NCI-H774 (cell line): ENCODE measurements around the gene HSPB8.

Experiments
- DNase-seq: peaks from one replicate; lab custom pipeline; 2025; lab: John Stamatoyannopoulos, UW

HSPB8 gene

GRCh38 chr12:119171291-119171690 lies 7.4 kb upstream of the HSPB8 start:
- DNase-seq: no peak

- DNase-seq: no peak
These were observed 6.9 kb upstream of the HSPB8 start for GRCh38 chr12:119171691-119172425.

DNA sequence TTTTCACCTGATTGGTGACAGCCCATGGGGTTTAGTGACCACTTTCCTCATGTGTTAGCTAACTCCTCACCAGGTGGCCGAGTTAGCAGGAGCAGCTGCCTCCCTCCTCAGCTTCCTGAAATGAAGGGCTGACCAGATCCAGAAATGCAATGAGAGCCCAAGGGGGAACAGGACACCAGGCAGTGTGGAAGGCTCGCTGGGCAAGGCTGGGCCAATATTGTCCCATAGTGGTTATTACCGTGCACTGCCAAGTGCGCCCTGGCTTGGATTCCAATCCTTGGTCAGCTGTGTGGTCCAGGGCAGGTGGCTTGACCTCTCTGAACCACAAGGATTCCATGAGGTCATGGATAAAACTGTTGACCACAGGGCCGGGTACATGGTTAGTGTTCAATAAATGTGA lies 3.6 kb upstream of the HSPB8 start:
- DNase-seq: no peak

DNA sequence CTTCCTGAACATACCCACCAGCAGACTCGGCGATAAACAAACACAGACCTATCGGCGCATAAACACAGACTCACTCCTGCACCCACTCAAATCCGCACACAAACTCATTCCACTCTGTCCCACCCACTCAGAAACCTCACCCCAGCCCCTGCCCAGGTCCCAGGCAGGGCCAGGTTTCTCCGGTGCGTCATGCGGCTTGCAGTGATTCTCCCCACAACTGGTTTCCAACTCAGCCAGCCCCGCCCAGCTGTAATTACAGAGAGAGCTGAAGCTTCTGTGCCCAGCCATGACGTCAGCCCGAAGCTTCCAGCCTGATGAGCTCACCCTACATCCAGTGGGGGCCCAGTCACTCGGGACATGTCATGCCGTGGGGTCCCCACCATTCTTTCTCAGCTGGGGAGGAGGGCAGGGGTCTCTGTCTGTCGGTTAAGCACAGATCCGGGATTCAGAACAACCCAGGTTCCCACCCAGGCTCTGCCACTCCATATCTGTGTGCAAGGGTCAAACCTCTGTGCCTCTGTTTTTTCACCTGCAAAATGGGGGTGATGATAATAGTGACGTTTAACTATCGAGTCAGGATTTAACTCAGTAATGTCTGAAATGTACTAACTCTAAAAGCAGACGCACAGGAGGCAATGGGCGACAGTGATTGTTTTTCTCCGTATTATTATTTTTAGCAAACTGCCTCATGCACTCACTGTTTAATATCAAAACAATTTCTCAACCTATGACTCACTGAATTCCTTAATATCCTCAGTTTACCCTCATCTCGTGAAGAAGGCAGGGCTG lies 2.3 kb upstream of the HSPB8 start:
- DNase-seq: peak; percentile 84

DNA sequence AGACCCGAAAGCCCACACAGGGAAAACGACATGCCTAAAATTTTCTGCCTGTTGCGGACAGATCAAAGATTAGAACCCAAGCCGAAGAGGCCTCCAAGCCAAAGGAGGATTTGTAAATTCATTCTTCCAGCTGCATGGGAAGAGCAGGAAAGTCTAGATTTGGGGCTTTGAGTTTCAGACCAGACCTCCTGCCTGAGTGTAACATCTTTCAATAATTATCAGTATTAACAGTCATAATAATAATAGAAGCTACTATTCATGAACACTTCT lies 1.7 kb upstream of the HSPB8 start:
- no peak for DNase-seq

DNA sequence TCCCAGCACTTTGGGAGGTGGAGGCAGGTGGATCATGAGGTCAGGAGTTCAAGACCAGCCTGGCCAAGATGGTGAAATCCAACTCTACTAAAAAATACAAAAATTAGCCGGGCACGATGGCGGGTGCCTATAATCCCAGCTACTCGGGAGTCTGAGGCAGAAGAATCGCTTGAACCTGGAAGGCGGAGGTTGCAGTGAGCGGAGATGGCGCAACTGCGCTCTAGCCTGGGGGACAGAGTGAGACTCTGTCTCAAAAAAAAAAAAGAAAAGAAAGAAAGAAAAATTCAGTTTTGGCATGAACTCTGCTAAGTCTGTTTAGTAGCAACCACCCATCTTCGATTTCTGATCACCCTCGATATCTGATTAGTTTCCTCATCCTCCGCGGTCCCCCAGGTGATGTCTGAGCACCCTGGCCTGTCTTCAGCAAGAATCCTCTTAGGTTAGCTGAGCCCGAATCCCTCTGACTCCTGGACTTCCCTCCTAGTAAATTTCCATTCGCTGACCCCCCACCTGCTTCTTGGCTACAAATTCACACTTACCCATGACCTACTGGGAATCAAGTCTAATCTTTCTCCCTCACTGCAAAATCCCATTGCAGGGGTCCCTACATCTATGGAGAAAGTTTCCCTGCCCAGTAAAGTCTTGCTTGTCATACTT lies 879 bp upstream of the HSPB8 start:
- DNase-seq: no peak

- no peak for DNase-seq
These were observed 747 bp downstream of the HSPB8 start for GRCh38 chr12:119179335-119180021.

- DNase-seq: no peak
These were observed 1.8 kb downstream of the HSPB8 start for GRCh38 chr12:119180380-119181040.

- DNase-seq: no peak
These were observed 2.5 kb downstream of the HSPB8 start for GRCh38 chr12:119181202-119181601.

GRCh38 chr12:119181944-119182343 lies 3.2 kb downstream of the HSPB8 start:
- no peak for DNase-seq

DNA sequence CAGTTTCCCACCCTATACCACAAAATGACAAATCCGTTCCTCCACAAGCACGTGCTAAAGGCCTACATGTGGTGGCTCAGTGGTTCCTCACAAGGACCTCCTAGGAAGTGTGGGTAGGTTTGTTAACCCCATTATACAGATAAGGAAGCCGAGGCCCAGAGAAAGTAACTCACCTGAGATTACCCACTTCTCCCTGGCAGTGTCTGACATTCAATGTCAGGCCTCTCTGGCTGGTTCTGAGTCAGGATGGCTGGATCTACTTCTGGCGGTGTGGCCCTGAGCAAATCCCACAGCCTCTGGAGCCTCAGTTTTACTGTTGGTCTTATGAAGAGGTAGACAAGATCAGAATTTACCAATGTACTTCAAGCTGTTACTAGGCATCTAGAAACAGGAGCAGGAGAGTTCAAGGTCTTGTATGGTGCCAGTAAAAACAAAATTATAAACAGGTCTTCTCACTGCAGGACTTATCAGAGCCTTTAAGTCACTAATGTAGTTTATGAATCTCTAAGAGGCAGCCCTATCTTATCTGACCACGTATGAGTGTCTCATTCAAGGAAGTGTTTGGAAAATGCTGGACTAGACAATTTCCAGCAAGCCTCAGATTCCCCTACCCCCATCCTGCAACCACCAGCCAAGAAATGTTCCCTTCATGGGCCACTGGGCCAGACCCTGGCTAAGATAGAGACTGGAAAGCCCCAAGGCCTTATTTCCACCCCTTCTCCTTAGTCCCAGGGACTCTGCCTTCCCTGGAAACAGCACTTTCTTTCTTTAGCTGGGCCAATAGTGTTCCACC lies 4.2 kb downstream of the HSPB8 start:
- no peak for DNase-seq

- no peak for DNase-seq
These were observed 5.4 kb downstream of the HSPB8 start for GRCh38 chr12:119183942-119184695.

GRCh38 chr12:119195256-119195655 lies 16.5 kb downstream of the HSPB8 start:
- no peak for DNase-seq

GRCh38 chr12:119198440-119198839 lies 19.7 kb downstream of the HSPB8 start:
- DNase-seq: no peak

DNA sequence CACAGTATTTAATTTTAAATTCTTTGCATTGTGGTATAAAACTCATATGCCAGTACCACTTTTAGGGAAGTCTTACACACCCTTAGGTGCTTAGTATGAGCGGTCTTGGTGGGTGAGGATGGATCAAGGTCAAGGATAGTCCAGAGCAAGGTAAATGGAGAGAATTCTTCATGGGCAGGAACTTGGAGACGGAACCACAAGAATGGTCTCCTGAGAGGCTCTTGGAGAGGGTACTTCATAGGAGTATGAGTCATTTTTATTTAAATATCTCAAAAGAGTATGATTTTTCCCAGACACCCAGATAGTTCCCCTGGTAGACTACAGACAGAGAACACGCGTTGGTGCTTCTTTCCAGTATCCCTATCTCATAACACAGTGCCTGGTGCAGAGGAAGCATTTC lies 21.9 kb downstream of the HSPB8 start:
- no peak for DNase-seq

- peak; percentile 22 for DNase-seq
These were observed 23.2 kb downstream of the HSPB8 start for GRCh38 chr12:119201789-119202543.

DNA sequence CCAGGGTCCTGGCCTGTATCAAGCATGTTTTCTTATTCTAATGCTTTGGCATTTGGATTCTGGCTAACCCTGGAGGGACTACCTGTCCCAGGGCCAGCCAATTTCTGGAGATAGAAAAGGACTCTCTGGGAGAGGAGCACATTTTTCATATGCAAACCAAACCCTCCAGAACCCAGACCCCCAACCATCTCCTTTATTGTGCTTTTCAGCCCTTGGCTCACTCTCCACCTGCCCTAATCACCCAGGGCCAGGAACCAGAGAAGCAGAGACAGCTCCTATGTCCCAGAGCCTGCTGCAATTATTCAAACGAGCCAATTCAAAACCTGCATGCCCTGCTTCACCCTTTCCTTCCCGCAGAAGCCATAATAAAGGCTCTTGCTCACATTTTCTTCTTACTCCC lies 23.8 kb downstream of the HSPB8 start:
- no peak for DNase-seq

DNA sequence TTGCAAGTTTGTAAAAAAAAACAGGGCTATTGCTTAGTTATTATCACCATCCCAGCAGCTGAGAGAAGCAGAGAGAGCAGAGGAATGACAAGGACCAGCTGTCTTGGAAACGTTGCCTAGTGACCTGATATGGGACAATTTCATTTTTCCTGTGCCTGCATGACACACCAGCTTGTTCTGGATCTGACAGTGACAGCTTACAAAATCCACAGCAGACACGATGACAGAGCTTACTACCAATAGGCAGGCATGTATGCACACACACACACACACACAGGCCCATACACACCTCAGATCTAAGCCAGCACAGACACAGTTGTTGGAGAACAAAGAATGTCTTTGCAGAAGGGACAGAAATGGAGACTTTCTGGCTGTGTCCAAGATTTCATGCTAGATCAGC lies 25.4 kb downstream of the HSPB8 start:
- DNase-seq: no peak

DNA sequence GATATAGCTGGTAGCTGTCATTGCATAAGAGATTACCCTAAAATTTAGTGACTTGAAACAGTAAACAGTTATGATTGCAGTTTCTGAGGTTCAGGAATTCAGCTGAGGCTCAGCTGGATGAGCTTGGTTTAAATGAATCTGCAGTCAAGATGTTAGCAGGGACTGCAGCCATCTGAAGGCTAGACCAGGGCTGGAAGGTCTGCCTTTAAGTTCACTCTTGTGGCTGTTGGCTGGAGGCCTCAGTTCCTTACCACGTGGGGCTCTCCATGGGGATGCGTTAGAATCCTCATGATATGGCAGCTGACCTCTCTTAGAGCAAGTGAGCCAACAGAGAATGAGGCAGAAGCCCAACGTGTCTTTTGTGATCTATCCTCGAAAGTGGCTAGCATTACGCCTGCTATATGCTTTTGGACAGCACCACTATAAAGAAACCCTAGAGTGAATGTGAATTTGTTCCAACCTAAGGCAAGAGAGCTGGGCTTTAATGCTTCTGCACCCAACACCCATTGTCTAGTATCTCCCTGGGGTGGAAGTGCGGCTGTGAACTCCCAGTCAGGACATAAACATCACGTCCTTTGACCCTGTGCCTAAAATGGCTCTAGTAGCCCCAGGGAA lies 26.0 kb downstream of the HSPB8 start:
- DNase-seq: no peak
